Neuron (in vitro differentiated cells): Measurements from ENCODE around the gene MRPL38.
A peak's percentile ranks its signal among the peaks of the same experiment; 100 is the strongest.
"Not testable (repeated sequence)": the region's sequence is repeated elsewhere in the genome, so short reads cannot be mapped to it uniquely, and the experiment has no call there.

ENCODE experiments used
- H2AFZ ChIP-seq: one replicate; pipeline ENCODE4 v1.6.1; 2013; ENCODE audit warnings: low read depth, mild to moderate bottlenecking, inconsistent platforms, low read length, moderate library complexity
- H3K27me3 ChIP-seq: one replicate; pipeline ENCODE4 v1.6.1; 2013; ENCODE audit warnings: low read length; ENCODE audit not compliant: insufficient read depth
- H3K36me3 ChIP-seq: one replicate; pipeline ENCODE4 v1.6.1; 2013; ENCODE audit warnings: low read length; ENCODE audit not compliant: insufficient read depth
- H3K4me1 ChIP-seq: one replicate; pipeline ENCODE4 v1.6.1; 2013; ENCODE audit warnings: low read length; ENCODE audit not compliant: insufficient read depth
- H3K4me3 ChIP-seq: 2 replicates; pipeline ENCODE4 v1.5.1; 2013; ENCODE audit warnings: mild to moderate bottlenecking, low read length, moderate library complexity
- H3K9me3 ChIP-seq: one replicate; pipeline ENCODE4 v1.6.1; 2013; ENCODE audit warnings: low read length

The MRPL38 gene

DNA sequence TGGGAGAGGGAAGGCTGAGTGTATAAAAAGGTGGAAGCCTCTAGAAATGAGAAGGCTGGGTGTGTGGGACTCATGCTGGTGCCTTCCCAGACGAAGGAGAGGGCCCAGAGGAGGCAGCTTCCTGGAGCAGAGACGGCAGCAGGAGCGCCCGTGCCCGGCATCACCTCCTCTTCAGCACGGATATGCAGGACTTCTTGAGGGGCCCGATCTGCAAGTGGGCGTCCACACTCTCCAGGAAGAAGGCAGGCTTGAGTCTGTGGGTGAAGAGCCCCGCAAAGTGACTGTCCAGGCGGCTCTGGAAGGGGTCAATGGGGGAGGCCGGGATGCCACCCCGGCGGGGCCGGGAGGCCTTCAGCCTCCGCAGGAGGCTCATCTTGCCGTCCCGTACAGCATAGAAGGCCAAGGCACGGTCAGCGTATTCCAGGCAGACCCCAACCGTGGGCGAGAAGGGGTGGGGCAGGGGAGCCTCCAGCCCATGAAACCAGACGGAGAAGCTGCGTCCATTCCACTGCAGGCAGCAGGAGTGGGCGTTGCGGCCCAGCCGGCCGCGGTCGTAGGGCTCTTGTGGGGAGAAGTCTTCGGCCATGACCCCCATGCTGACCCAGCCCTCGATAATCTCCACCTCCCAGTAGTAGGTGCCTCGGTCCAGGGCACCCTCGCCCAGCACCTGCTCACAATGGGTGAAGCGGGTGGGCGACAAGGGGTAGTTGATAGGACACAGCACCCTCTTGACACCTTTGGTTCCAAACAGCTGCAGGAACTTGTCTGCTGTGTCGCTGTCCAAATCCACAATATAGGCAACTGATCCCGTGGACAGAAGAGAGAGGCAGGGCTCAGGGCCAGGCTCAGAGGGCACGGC is 30.1 kb downstream of the MRPL38 start:
- H3K36me3 ChIP-seq: no peaks in the 10 kb centered on the region
- H3K27me3 ChIP-seq: peaks cover 47% of the 10 kb centered on the region
- no peak overlapping the region for H2AFZ ChIP-seq
- no peak overlapping the region for H3K4me3 ChIP-seq
- H3K4me1 ChIP-seq: peaks cover 18% of the 10 kb centered on the region
- no peaks in the 10 kb centered on the region for H3K9me3 ChIP-seq

DNA sequence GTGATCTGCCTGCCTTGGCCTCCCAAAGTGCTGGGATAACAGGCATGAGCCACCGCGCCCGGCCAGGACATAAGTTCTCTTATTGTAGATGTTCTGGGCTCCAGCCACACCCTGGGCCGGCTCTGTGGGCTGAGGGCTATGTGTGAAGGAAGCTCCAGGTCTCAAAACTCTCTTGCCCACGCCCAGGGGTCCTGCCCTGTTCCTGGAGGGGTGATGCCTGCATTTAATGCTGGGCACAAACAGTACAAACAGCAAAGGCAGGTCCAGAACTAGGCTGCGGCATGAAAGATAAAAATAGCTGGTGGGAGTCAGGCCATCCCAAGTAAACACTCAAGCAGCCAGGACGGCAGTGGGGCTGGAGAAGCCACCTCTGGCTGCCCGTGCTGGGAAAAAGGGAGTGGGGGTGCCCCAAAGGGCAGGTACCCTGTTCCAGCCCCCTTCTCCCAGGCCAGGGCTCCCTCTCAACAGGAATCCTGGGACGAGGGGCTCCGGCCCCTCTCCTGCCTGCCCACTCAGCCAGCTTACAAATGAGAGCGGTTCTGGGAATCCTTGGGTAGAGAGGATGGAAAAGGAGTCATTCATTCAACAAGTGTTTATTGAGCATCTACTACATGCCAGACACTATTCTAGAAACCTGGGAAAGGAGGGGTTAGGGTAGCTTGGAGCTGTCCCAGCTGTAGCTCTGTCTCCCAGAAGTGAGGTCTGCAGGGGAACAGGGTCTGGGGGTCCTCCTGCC is 30.9 kb downstream of the MRPL38 start:
- Histone ChIP-seq H3K4me3 (no peak overlapping the region), H3K27me3 (peaks cover 39% of the 10 kb centered on the region), H2AFZ (no peak overlapping the region), H3K36me3 (no peaks in the 10 kb centered on the region), H3K4me1 (peaks cover 20% of the 10 kb centered on the region), H3K9me3 (no peaks in the 10 kb centered on the region)

DNA sequence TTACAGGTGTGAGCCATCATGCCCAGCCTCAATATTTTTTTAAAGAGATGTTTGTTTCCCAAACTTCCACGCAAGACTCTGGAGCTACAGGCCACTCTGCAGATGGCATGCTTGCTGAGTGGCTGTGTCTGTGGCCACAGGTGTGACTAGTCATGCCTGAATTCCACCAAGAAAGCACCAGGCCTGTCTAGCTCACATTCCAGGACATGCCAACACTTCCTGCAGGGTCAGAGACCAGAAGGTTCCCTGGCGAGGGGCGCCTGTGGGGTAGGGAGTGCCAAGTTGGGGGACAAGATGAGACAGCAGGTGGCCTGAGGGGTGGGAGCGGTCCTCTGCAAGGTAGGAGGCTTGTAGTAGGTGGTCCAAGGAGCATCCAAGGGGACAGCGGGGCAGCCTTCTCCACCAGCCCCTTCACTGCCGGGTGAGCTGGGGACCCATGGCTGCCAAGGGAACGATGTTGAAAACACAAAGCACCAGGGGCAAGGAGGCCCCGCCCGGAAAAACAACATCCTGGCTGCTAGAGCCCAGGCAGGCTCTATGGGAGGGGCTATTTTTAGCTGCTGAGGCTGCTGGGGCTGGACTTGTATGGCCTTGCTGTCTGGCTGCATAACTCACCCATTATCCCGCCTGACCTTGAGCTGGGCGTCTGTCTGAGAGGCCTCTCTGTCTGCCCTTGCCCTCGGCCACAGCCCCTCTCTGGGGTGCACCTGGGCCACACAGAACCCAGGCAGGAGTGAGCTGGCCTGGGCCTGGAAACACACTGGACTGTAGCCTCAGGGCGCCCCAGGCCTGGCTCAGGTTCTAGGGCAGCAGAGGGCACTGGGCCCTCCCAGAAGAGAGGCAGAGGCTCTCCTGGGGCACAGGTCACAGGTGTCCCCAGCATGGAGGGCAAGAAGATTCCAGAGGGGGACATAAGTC is 32.0 kb downstream of the MRPL38 start:
- H2AFZ ChIP-seq: no peak overlapping the region
- H3K36me3 ChIP-seq: no peaks in the 10 kb centered on the region
- H3K27me3 ChIP-seq: peaks cover 30% of the 10 kb centered on the region
- H3K9me3 ChIP-seq: no peaks in the 10 kb centered on the region
- H3K4me3 ChIP-seq: no peak overlapping the region
- H3K4me1 ChIP-seq: peaks cover 20% of the 10 kb centered on the region

GRCh38 chr17:75870228-75870627 is 34.5 kb downstream of the MRPL38 start:
- H2AFZ ChIP-seq, H3K36me3 ChIP-seq, H3K27me3 ChIP-seq, H3K9me3 ChIP-seq, H3K4me3 ChIP-seq: not testable (repeated sequence)
- H3K4me1 ChIP-seq: peaks cover 18% of the 10 kb centered on the region

GRCh38 chr17:75869282-75870141 is 35.2 kb downstream of the MRPL38 start:
- peaks cover under 1% of the 10 kb centered on the region for H3K27me3 ChIP-seq
- H3K4me1 ChIP-seq: peaks cover 24% of the 10 kb centered on the region
- no peaks in the 10 kb centered on the region for H3K9me3 ChIP-seq
- no peaks in the 10 kb centered on the region for H3K36me3 ChIP-seq
- no peak overlapping the region for H3K4me3 ChIP-seq
- H2AFZ ChIP-seq: peak overlapping the region; percentile 70

GRCh38 chr17:75868730-75869281 is 35.9 kb downstream of the MRPL38 start:
- not testable (repeated sequence) for H3K4me3 ChIP-seq, H2AFZ ChIP-seq, H3K27me3 ChIP-seq, H3K9me3 ChIP-seq, H3K36me3 ChIP-seq
- H3K4me1 ChIP-seq: peaks cover 29% of the 10 kb centered on the region

DNA sequence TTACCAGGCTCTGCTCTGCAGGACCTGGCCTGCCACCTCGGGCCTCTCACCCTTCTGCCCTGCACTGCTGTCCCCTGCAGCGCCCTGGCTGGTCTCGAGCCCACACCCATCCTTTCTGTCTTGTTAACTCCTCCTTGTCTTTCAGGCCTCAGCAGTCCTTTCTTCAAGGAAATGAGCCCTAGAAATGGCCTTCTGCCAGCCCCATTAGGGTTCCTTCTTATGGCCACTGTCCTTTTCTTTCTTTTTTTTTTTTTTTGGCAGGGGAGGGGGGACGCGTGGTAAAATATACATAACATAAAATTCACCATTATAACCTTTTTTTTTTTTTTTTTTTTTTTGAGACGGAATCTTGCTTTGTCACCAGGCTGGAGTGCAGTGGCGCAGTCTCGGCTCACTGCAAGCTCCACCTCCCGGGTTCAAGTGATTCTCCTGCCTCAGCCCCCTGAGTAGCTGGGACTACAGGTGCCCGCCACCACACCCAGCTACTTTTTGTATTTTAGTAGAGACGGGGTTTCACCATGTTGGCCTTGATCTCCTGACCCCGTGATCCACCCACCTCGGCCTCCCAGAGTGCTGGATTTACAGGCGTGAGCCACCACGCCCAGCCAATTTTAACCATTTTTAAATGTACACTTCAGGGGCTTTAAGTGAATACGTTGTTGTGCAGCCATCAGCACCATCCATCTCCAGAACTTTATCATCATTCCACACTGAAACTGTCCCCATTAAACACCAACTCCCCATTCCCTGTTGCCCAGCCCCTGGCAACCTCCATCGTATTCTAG is 39.1 kb downstream of the MRPL38 start:
- not testable (repeated sequence) for H3K36me3 ChIP-seq, H3K4me3 ChIP-seq, H2AFZ ChIP-seq, H3K9me3 ChIP-seq, H3K27me3 ChIP-seq
- peaks cover 19% of the 10 kb centered on the region for H3K4me1 ChIP-seq

DNA sequence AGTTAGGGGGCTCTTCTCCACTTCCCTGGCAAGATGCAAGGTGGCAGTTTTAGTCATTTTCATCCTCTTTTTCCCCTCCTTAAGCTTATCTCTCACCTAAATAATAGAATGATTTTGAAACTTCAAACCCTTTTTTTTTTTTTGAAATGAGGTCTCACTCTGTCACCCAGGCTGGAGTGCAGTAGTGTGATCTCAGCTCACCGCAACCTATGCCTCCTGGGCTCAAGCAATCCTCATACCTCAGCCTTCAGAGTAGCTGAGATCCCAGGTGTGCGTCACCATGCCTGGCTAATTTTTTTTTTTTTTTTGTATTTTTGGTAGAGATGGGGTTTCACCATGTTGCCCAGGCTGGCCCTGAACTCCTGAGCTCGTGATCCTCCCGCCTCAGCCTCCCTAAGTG is 39.8 kb downstream of the MRPL38 start:
- H2AFZ ChIP-seq: peak overlapping the region; percentile 30
- H3K27me3 ChIP-seq, H3K36me3 ChIP-seq, H3K4me3 ChIP-seq, H3K9me3 ChIP-seq: not testable (repeated sequence)
- peaks cover 18% of the 10 kb centered on the region for H3K4me1 ChIP-seq

- no peaks in the 10 kb centered on the region for H3K9me3 ChIP-seq
- no peaks in the 10 kb centered on the region for H3K27me3 ChIP-seq
- H3K4me3 ChIP-seq: no peak overlapping the region
- no peaks in the 10 kb centered on the region for H3K36me3 ChIP-seq
- peaks cover 14% of the 10 kb centered on the region for H3K4me1 ChIP-seq
- H2AFZ ChIP-seq: peak overlapping the region; percentile 30
Observed at GRCh38 chr17:75864448-75864871, 40.2 kb downstream of the MRPL38 start.

DNA sequence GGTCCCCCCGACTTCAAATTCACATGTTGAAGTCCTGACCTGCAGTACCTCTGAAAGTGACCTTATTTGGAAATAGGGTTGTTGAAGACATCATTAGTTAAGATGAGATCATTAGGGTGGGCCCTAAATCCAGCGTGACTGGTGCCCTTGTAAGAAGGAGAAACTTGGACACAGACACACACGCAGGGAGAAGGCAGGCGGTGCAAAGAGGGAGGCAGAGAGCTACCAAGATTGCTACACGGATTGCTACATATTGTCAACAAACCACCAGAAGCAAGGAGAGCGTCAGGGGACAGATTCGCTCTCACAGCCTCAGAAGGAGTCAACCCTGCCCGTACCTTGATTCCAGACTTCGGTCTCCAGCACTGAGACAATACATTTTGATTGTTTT is 42.8 kb downstream of the MRPL38 start:
- H3K4me1 ChIP-seq: peaks cover 13% of the 10 kb centered on the region
- no peaks in the 10 kb centered on the region for H3K9me3 ChIP-seq
- no peak overlapping the region for H2AFZ ChIP-seq
- H3K36me3 ChIP-seq: no peaks in the 10 kb centered on the region
- H3K27me3 ChIP-seq: no peaks in the 10 kb centered on the region
- no peak overlapping the region for H3K4me3 ChIP-seq

DNA sequence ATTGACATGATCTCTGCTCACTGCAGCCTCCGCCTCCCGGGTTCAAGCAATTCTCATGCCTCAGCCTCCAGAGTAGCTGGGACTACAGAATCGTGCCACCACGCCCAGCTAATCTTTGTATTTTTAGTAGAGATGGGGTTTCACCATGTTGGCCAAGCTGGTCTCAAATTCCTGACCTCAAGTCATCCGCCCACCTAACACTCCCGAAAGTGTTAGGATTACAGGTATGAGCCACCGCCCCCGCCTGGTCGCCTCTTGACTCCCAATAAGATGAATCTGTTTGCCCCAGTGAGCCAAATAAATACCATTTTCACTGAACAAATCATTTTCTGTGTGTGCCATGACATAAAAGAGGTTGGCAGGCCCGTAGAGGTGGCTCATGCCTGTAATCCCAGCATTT is 45.3 kb downstream of the MRPL38 start:
- H3K9me3 ChIP-seq, H3K27me3 ChIP-seq, H3K36me3 ChIP-seq, H3K4me3 ChIP-seq, H2AFZ ChIP-seq: not testable (repeated sequence)
- peaks cover 12% of the 10 kb centered on the region for H3K4me1 ChIP-seq
